GM18526 (cell line): ENCODE measurements around the gene RASEF.

ENCODE experiments used
- POLR2A ChIP-seq: IDR thresholded peaks from 3 replicates; pipeline ENCODE4 v1.6.1; 2011; ENCODE audit not compliant: insufficient read length; ENCODE audit errors: extremely low read depth

Gene RASEF

GRCh38 chr9:82968816-82969215 is 94.1 kb downstream of the RASEF start:
- TF ChIP-seq POLR2A = no peak

- TF ChIP-seq POLR2A = no peak
Observed at GRCh38 chr9:82968388-82968787, 94.6 kb downstream of the RASEF start.

- TF ChIP-seq POLR2A = no peak
Observed at GRCh38 chr9:82961504-82962125, 101.3 kb downstream of the RASEF start.

DNA sequence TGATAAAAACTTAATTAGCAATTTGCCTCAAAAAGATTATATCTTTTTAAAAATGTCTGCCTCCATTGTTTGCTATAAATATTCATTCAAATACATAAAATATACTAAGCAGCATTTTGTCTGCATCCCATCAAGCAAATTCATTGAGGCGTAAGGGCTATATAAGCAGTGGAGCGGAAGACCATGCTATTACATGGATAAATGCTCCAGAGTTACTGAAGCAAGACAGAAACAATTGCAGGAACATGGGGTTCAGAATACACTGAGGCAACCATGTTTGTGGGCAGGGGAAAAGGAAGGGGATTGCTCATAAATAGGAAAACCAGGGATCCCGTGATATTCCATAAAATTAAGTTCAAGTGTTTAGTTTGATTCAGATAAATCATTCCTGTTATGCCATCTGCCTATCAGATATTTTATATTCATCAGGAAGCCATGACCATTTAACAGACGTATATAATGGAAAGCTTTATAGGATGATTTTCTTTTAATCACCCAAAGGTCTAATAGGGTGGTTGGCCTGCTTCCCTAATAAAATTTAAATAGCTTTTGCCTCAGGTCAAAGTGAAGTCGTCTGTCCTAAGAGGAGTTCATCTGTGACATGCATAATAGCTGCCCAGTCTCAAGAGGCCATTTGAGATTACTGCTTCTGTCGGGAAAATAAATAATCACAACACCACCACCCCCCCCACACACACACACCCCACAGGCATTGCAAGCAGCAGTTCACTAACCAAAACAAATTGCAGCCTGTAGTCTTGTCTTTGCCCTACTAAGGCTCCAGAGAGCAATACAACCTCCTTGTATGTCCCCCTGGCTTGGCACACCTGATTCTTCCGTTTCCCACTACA is 105.2 kb downstream of the RASEF start:
- TF ChIP-seq POLR2A = no peak

DNA sequence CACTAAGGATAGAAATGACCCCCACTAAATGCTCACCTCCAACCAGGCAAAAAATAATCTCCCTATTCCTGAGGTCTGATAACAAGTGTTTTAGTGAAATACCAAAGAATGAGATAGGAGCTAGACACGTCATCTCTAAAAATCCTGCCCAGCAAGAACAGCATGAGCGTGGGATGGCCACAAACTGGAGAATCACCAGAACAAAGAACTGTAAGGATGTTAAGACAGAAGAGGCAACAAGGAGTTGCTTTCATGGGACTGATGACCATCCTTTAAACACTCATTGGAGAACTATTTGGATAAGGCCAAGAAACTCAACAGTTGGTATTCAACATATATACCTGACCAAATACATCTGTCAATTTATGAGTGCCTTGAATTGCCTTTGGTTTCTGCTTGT is 113.7 kb downstream of the RASEF start:
- no peak for TF ChIP-seq POLR2A

DNA sequence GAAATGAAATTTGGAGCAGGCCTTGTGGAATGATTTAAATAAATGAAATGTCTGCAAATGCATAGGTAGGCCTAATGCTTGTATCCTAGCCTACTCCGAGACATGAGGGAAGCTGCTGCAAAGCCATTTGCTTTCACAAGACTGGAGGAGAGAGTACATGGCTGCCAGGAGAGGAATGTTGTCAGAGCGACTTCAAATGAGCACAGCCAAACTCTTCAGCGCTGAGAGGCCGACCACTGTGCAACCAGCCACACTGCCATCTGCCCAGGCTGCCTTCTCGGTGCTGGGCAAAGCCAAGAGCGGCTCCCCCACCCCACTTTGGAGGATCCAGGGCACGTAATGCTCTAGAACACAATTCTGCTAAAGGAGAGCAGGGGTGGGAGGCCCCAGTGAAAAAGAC is 122.6 kb downstream of the RASEF start:
- no peak for TF ChIP-seq POLR2A

DNA sequence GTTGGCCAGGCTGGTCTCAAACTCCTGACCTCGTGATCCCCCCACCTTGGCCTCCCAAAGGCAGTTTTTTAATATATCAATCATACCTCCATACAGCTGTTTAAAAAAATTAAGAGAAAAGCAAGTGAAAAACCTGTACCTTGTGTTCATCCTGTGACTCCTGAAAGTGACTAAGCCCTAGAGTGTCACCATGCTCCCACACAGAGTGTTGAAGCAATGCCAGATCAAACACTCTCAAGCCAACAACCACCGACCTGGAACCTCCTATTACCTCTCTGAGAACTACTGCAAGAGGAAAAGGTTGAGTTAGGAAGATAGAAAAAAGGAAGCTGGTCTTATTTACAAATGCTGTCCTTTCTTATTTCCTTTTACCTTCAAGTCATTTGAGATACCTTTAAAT is 123.5 kb downstream of the RASEF start:
- TF ChIP-seq POLR2A = no peak

DNA sequence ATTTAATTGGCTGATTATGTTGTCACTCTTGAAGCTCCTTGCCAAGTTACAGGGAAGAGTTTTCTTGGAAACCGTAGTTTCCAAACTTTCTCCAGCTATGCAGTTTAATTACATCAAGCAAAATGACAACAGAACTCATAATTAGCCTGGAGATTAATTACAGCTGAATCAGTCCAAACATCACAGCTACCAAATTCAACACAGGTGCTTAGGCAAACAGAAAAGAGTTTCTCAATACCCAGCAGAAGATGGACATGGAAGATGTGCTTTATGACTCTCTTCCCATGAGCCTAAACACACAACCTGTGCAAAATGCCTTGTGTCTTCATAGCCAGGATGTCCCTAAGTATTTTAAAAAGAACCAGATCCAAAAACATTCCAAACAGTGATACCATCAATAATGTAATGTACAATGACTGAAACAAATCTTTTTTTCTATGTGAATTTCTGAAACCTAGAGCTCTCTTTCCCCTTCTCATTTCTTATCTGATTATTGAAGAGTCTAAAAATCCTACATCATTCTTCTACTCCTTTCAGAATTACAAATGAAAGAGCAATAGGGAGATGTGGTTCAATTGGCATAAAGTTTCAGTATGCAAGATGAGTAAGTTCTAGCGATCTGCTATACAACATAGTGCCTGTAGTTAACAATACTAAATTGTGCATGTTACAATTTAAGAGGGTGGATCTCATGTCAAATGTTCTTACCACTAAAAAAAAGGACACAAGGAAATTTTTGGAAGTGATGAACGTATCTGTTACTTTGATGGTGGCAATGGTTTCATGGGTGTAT is 124.3 kb downstream of the RASEF start:
- no peak for TF ChIP-seq POLR2A

DNA sequence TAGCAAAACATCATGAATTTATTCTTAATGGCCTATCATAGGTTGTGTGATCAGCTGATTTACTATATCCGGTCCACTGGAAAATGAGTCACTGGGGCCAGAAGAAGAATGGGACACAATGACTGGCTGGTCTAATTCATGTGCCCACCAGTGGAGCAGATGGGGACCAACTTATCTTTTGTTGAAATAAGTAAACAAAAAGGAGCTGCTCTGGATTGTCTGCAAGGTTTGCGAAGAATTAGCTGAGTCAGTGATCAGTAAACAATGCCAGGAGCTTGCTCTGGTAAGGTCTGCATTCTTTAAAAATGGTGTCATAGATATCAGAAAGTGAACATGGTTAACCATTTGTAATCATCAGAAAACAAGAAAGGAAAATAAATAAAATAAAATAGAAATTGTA is 128.0 kb downstream of the RASEF start:
- TF ChIP-seq POLR2A = no peak

DNA sequence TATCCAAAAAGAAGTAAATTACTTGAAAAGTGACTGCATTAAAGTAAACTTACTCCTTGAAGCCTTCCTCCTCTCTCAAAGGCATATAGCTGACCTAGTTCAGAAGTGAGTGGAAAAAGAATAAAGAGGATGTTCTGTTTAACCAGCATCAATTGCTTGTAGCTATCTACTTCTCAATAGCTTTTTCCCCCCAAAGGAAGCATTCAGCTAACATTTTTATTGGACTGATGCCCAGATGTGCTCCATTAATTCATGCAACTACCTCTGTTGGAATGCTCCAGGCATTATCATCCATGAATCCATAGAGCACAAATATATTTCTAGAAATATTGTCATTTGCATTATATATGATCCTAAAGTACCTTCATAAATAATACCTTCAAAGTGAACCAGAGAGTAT is 132.8 kb downstream of the RASEF start:
- TF ChIP-seq POLR2A = no peak
